Stimulated activated CD4-positive, alpha-beta T cell treated with anti-CD3 and anti-CD28 coated beads, Interleukin-2, amount 100 ng/mL, for 4 hours (primary cell): Measurements from ENCODE around the gene TMA7.
"Not testable (repeated sequence)": the region's sequence is repeated elsewhere in the genome, so short reads cannot be mapped to it uniquely, and the experiment has no call there.

Experiments
- DNase-seq: peaks from one replicate; pipeline ENCODE4 v3.0.0-alpha.2; 2020; ENCODE audit warnings: low read depth

The TMA7 gene

GRCh38 chr3:48436477-48436787 is 3.6 kb upstream of the TMA7 start:
- DNase-seq: no peak

DNA sequence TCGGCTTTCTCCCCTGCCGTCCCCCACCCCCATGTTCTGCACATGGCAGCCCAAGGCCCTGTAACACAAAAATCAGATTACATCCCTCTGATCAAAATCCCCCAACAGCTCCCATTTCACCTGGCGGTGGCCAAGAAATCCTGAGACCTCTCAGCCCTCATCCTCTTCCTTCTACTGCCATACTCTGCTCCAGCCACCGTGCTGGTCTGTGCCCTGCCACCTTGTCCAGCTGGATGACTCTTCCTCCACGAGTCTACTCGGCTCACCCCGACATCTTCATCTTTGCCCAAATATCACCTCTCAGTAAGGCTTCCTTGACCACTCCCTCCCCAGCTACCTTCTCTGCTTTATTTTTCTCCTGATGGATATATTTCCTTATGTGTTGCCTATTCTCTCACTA is 3.2 kb upstream of the TMA7 start:
- no peak for DNase-seq

DNA sequence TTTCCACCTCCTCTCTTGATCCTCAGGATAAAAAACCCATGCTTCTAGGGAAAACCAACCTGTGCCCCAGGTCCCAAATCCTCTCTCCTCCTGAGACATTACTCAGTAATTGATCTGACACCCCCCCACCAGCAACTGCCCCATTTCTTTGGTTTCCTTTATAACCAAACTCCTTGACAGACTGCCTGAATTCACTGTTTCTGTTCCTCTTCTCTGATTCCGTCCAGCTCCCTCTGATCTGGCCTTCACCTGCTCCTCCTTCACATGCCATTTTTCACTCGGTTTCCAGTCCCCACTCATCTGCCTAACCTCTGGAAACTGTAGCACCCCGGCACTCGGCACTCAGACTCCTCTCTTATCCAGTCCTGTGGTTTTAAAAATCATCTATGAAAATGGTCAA is 2.2 kb upstream of the TMA7 start:
- DNase-seq: no peak

GRCh38 chr3:48440590-48440958 is 517 bp downstream of the TMA7 start:
- no peak for DNase-seq

GRCh38 chr3:48441940-48442339 is 1.9 kb downstream of the TMA7 start:
- no peak for DNase-seq

DNA sequence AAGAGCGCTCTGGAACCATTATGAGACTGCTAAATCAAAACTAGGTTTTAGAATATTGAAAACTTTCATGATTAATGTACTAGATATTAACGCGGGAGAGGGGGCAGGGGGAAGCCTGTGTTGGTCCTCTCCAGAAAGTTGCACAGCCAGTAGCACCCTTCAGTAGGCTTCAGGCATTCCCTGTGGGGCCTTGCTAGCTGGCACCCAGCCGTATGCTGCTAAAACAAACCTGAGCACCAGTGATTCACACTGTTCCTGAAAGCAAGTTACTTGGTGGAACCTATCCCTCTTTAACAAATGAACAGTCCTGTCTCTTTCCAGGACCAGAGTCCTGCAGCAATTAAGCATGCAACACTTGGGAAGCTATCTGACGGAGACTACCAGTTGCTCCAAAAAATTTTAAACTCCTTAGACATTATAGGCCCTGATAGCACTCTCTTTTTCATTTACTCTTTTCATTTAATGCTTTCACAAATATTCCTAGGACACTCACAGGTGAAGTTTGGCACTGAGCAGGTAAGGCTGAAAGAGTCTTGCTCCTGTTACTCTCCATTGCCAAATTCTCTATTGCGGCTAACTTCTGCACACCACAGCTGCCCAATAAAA is 5.3 kb downstream of the TMA7 start:
- DNase-seq: no peak

GRCh38 chr3:48446043-48446424 is 6.0 kb downstream of the TMA7 start:
- DNase-seq: no peak

GRCh38 chr3:48446425-48447193 is 6.6 kb downstream of the TMA7 start, which contains the start of gene ATRIP:
ATRIP (plus strand) TSS chr3:48446737; CDS start chr3:48446846, 109 bp downstream.
- DNase-seq: peak; percentile 75

GRCh38 chr3:48451270-48451669 is 11.2 kb downstream of the TMA7 start:
- DNase-seq: no peak

DNA sequence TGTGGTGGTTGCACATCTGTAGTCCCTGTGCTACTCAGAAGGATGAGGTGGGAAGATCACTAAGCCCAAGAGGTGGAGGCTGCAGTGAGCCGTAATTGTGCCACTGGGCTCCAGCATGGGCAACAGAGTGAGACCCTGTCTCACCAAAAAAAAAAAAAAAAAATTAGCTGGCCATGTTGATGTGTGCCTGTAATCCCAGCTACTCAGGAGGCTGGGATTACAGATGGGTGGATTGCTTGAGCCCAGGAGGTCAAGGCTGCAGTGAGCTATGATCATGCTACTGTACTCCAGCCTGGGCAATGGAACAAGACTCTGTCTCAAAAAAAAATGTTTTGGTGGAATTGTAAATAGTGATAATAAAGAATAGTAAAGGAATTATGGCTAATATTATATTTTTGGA is 16.4 kb downstream of the TMA7 start:
- DNase-seq: no peak

DNA sequence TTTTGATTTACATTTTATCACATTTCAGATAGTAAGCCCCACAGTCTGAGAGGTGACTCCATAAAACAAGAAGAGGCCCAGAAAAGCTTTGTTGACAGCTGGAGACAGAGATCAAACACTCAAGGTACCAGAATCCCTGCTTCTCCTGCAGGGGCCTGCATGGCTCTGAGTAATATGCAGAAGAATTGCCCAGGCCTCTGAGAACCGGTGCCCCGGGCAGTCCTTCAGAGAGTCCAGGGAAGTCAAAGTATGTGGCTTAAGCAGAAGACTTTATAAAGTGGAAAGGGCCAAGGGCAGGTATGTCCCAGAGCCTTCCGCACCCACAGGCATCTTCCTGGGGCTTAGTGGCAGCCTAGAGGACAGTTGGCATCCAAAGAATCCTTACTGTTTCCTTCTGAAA is 19.3 kb downstream of the TMA7 start:
- no peak for DNase-seq

- no peak for DNase-seq
Measured at GRCh38 chr3:48459773-48460516, 19.9 kb downstream of the TMA7 start.

- no peak for DNase-seq
Measured at GRCh38 chr3:48460517-48460902, 20.5 kb downstream of the TMA7 start.

DNA sequence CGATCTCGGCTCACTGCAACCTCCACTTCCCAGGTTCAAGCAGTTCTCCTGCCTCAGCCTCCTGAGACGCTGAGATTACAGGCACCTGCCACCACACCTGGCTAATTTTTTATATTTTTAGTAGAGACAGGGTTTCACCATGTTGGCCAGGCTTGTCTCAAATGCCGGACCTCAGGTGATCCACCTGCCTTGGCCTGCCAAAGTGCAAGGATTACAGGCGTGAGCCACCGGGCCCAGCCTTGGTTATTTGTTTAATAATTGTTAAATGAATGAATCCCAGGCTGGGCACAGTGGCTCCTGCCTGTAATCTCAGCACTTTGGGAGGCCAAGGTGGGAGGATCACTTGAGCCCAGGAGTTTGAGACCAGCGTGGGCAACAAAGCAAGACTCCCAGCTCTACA is 21.7 kb downstream of the TMA7 start:
- DNase-seq: not testable (repeated sequence)

DNA sequence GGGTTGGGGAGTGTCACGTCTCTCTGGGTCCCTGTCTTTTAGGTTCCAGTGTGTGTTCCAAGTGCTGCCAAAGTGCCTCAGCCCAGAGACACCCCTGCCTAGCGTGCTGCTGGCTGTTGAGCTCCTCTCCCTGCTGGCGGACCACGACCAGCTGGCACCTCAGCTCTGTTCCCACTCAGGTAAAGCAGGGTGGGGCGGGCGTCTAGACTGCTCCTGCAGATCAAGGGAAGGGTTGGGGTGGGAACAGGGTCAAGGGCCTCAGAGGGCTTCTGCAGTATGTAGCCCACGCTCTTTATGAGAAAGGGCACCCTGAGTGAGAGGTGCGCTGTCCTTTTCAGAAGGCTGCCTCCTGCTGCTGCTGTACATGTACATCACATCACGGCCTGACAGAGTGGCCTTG is 23.6 kb downstream of the TMA7 start:
- DNase-seq: no peak

DNA sequence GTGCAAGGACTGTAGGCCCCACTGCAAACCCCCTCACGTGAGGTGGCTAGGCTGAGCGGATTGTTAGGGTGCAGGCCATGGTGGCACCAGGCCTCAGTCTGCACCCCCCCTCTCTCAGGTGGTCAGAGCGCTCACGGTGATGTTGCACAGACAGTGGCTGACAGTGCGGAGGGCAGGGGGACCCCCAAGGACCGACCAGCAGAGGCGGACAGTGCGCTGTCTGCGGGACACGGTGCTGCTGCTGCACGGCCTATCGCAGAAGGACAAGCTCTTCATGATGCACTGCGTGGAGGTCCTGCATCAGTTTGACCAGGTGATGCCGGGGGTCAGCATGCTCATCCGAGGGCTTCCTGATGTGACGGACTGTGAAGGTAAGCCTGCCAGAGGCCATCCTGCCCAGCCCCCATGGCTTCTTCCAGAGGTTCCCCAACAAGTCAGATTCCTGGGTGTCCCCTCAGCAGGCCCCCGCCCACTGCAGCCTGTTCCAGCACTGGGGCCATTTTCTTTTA is 24.7 kb downstream of the TMA7 start:
- DNase-seq: no peak

DNA sequence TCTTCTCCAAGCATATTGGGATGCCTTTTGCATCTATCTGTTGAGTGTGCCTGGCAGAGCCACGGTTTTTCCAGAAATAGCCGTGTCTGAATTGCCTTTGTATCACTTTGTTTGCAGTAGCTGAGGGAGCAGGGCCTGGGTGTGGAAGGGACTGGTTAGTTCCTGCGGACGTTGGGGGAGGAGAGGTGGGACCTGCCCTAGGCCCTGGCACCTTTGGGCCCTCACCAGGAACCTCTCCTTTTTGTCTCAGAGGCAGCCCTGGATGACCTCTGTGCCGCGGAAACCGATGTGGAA is 25.1 kb downstream of the TMA7 start:
- no peak for DNase-seq

DNA sequence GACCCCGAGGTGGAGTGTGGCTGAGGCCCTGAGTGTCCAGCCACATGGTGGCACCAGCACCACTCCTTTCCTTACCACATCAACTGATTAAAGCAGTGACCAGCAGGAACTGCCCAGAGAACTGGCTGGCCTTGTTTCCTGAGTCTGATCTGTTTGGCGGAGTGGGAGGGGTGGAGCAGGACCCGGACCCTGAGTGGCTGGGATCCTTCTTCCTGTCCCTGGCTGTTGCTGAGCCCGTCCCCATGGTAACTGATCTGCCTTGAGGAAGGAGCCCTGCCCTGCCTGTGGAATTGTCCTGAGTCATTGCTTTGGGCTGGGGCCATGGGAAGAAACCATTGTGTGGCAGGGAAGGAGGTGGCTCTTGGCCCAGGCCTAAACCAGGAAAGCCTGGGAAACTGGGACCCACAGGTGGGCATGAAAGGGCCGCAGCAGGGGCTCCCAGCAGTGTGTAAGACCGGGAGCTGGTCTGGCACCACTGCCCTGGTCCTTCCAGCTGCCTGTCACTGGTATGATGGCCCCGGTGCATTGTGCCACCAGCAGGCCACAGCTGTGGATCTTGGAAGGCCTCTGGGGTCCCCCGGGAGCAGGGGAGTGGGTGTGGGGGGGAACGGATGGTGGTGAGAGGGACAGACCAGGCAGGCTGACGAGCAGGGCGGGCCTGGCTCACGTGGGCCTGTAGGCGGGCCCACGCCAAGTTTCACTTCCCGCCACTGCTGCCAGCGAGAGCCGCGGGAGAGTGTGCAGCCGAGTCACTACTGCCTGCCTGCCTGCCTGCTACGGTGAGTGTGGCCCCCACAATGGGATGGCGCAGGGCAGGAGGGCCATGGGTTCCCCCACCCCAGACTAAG is 25.7 kb downstream of the TMA7 start:
- peak; percentile 81 for DNase-seq

- no peak for DNase-seq
Measured at GRCh38 chr3:48466386-48467109, 26.5 kb downstream of the TMA7 start.

DNA sequence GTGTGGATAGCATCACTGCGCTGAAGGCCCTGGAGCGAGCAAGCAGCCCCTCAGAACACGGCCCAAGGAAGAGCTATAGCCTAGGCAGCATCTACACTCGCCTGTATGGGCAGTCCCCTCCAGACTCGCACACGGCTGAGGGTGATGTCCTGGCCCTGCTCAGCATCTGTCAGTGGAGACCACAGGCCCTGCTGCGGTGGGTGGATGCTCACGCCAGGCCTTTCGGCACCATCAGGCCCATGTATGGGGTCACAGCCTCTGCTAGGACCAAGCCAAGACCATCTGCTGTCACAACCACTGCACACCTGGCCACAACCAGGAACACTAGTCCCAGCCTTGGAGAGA is 27.0 kb downstream of the TMA7 start:
- no peak for DNase-seq

DNA sequence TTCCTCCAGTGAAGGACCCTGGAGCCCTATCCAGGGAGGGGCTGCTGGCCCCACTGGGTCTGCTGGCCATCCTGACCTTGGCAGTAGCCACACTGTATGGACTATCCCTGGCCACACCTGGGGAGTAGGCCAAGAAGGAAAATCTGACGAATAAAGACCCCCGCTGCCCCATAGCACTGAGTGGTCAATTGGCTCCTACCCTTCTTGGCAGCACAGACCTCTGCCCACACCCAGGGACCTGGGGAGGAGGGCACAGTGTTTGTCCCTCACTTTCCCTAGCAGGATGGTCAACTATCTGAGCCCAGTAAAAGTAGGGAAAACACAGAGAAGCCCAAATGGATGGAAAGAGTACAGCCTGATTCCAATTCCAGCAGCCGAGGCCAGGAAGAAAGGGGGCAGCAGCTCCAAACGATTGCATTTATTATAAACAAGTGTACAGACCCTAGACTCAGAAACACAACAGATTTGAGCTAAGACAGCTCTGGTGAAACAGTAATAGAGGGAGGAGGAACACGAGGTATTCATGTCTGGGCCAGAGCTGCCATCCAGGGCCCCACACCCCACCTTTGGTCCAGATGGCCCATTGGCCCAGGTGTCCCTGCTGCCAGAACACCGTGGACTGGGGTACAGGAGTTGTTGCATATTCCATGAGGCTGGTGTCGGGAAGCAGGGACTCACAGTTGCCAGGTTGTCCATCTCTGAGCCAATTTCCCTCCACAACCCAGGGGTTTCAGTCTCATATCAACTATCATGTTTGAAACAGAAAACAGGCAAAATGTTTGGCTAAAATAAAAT is 27.6 kb downstream of the TMA7 start:
- no peak for DNase-seq
